ENCODE results near the gene OAS1. TPM values are rescaled to one million over a fixed set of nuclear protein-coding genes. Genes with fewer than 3 reads are reported as not detected.
"Not testable (repeated sequence)": the region's sequence is repeated elsewhere in the genome, so short reads cannot be mapped to it uniquely, and the experiment has no call there.

Gene OAS1
- polyA plus RNA-seq, 1 donor (not counting 4 experiments of a cell fraction or from before 2014, with no cell fraction given) = 88.3 TPM

DNA sequence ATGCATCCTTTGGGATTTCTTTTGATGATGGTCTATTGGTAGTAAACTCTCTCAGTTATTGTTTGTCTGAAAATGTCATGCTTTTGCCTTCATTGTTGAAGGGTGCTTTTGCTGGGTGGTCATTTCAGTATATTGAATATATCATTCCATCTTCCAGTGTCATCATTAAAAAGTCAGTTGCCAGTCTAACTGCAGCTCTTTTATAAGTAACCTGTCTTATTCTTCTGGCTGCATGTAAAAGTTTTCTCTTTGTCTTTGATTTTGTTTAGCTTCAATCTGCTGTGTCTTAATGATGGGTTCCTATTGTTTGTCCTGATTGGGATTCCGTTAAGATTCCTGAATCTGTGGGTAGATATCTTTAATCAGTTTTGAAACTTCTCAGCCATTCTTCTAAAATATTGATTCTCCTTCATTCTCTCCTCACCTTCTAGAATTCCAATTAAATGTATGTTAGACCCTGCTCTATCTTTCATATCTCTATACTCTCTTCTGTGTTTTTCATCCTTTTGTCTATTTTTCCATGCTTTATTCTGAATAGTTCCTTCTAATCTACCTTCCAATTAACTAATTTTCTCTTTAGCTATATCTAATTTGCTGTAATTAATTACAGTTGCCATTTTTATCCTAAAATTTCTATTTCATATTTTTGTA is 6.4 kb downstream of the OAS1 start:
- peaks cover 1% of the 10 kb centered on the region for H3K79me2 ChIP-seq (ENCODE audit: control insufficient read depth, insufficient read depth, low read length)

GRCh38 chr12:112913888-112914287 is 7.1 kb downstream of the OAS1 start:
- H4K20me1 ChIP-seq (ENCODE audit: control insufficient read depth, extremely low read depth, insufficient read depth, low read length); H3K36me3 ChIP-seq (ENCODE audit: control insufficient read depth in 2 of 2, extremely low read depth in 1 of 2, insufficient read depth in 2 of 2, low read length in 2 of 2); H3K9ac ChIP-seq (ENCODE audit: control insufficient read depth, extremely low read depth, insufficient read depth, low read length); H3K4me1 ChIP-seq (ENCODE audit: control insufficient read depth, extremely low read depth, insufficient read depth, low read length); H3K27ac ChIP-seq (ENCODE audit: control insufficient read depth, insufficient read depth, low read length); H3K4me3 ChIP-seq (ENCODE audit: control insufficient read depth in 2 of 3, extremely low read depth in 1 of 3, insufficient read depth in 2 of 3, low read depth in 1 of 3, low read length in 3 of 3); dilution Hi-C loops (cut with MboI; ENCODE audit: extremely low pct_ligation_motif_present, low sequenced_read_pairs); H3K9me3 ChIP-seq (ENCODE audit: control insufficient read depth, low read depth, low read length); H3K79me2 ChIP-seq (ENCODE audit: control insufficient read depth, insufficient read depth, low read length); FAIRE-seq; H3K4me2 ChIP-seq (ENCODE audit: control insufficient read depth, extremely low read depth, insufficient read depth, low read depth, low read length); H3K9me1 ChIP-seq (ENCODE audit: control insufficient read depth, extremely low read depth, insufficient read depth, low read length); H2AFZ ChIP-seq (ENCODE audit: control insufficient read depth, low read length); H3K27me3 ChIP-seq (ENCODE audit: control insufficient read depth, extremely low read depth, insufficient read depth, low read length); DNase-seq (ENCODE audit: low read depth, low spot score): not testable (repeated sequence)

More for the DNA sequence above, 6.4 kb downstream of the OAS1 start:
- Histone ChIP-seq H3K4me2 (ENCODE audit: control insufficient read depth, extremely low read depth, insufficient read depth, low read depth, low read length) (no peak overlapping the region), H3K9me1 (ENCODE audit: control insufficient read depth, extremely low read depth, insufficient read depth, low read length) (no peaks in the 10 kb centered on the region), H2AFZ (ENCODE audit: control insufficient read depth, low read length) (no peak overlapping the region), H3K36me3 (ENCODE audit: control insufficient read depth in 2 of 2, extremely low read depth in 1 of 2, insufficient read depth in 2 of 2, low read length in 2 of 2) (peaks cover 0 to 7% of the 10 kb centered on the region in 2 experiments), H3K27me3 (ENCODE audit: control insufficient read depth, extremely low read depth, insufficient read depth, low read length) (no peaks in the 10 kb centered on the region), H4K20me1 (ENCODE audit: control insufficient read depth, extremely low read depth, insufficient read depth, low read length) (no peaks in the 10 kb centered on the region), H3K4me1 (ENCODE audit: control insufficient read depth, extremely low read depth, insufficient read depth, low read length) (no peaks in the 10 kb centered on the region), H3K27ac (ENCODE audit: control insufficient read depth, insufficient read depth, low read length) (no peak overlapping the region), H3K9me3 (ENCODE audit: control insufficient read depth, low read depth, low read length) (no peaks in the 10 kb centered on the region), H3K4me3 (ENCODE audit: control insufficient read depth in 2 of 3, extremely low read depth in 1 of 3, insufficient read depth in 2 of 3, low read depth in 1 of 3, low read length in 3 of 3) (no peak overlapping the region), H3K9ac (ENCODE audit: control insufficient read depth, extremely low read depth, insufficient read depth, low read length) (no peak overlapping the region)
- DNase-seq (ENCODE audit: low read depth, low spot score) (no peak), FAIRE-seq (no peak)
- TF ChIP-seq EZH2 (IDR thresholded peaks at IDR 0.05; ENCODE audit: low read length) (no peak), CTCF (optimal IDR thresholded peaks at IDR 0.05 in 1 of 3, IDR thresholded peaks at IDR 0.05 in 1 of 3, conservative IDR thresholded peaks at IDR 0.05 in 1 of 3; ENCODE audit: extremely low read depth in 1 of 3, insufficient read depth in 2 of 3, low read length in 3 of 3) (no peak)
- dilution Hi-C loops (cut with MboI; ENCODE audit: extremely low pct_ligation_motif_present, low sequenced_read_pairs) = no loop called here

- Histone ChIP-seq H3K9me3 (ENCODE audit: control insufficient read depth, low read depth, low read length) (no peaks in the 10 kb centered on the region), H3K4me3 (ENCODE audit: control insufficient read depth in 2 of 3, extremely low read depth in 1 of 3, insufficient read depth in 2 of 3, low read depth in 1 of 3, low read length in 3 of 3) (no peak overlapping the region), H3K4me2 (ENCODE audit: control insufficient read depth, extremely low read depth, insufficient read depth, low read depth, low read length) (no peak overlapping the region), H3K9me1 (ENCODE audit: control insufficient read depth, extremely low read depth, insufficient read depth, low read length) (no peaks in the 10 kb centered on the region), H3K36me3 (ENCODE audit: control insufficient read depth in 2 of 2, extremely low read depth in 1 of 2, insufficient read depth in 2 of 2, low read length in 2 of 2) (peaks cover 0 to 13% of the 10 kb centered on the region in 2 experiments), H3K4me1 (ENCODE audit: control insufficient read depth, extremely low read depth, insufficient read depth, low read length) (no peaks in the 10 kb centered on the region), H3K79me2 (ENCODE audit: control insufficient read depth, insufficient read depth, low read length) (no peaks in the 10 kb centered on the region), H4K20me1 (ENCODE audit: control insufficient read depth, extremely low read depth, insufficient read depth, low read length) (no peaks in the 10 kb centered on the region), H3K9ac (ENCODE audit: control insufficient read depth, extremely low read depth, insufficient read depth, low read length) (no peak overlapping the region), H3K27ac (ENCODE audit: control insufficient read depth, insufficient read depth, low read length) (no peak overlapping the region), H3K27me3 (ENCODE audit: control insufficient read depth, extremely low read depth, insufficient read depth, low read length) (no peaks in the 10 kb centered on the region), H2AFZ (ENCODE audit: control insufficient read depth, low read length) (no peak overlapping the region)
- no peak for TF ChIP-seq EZH2 (IDR thresholded peaks at IDR 0.05; ENCODE audit: low read length)
- no peak for TF ChIP-seq CTCF (optimal IDR thresholded peaks at IDR 0.05 in 1 of 3, IDR thresholded peaks at IDR 0.05 in 1 of 3, conservative IDR thresholded peaks at IDR 0.05 in 1 of 3; ENCODE audit: extremely low read depth in 1 of 3, insufficient read depth in 2 of 3, low read length in 3 of 3)
- DNase-seq (ENCODE audit: low read depth, low spot score) = no peak
- dilution Hi-C loops (cut with MboI; ENCODE audit: extremely low pct_ligation_motif_present, low sequenced_read_pairs) = no loop called here
- no peak for FAIRE-seq
Observed at GRCh38 chr12:112916270-112916669, 9.5 kb downstream of the OAS1 start.
